IMR-90 (cell line): Measurements from ENCODE around the gene CALR. TPM values are rescaled to one million over a fixed set of nuclear protein-coding genes. Genes with fewer than 3 reads are reported as not detected.

Experiments
- ATAC-seq: fragments of 200-7000 bp; cut with Tn5 transposase; 2 replicates; pipeline ENCODE4 v1.9.1; 2020; ENCODE audit warnings: low read depth, mild to moderate bottlenecking, moderate library complexity
- BruUV-seq: library from RNA; stranded (reverse); fragments of 400-500 nt; replicated peaks from 2 replicates; lab custom pipeline; 2021; lab: Mats Ljungman, UMichigan
- CTCF ChIA-PET: fragments of 300-600 bp; formaldehyde crosslinking; extraction: SDS; loops from one replicate; lab custom pipeline; 2021; ENCODE audit warnings: antibody characterized with exemption; lab: Yijun Ruan, JAX
- POLR2A ChIA-PET: fragments of 300-600 bp; sonication (Branson Sonifier 250); formaldehyde crosslinking; loops from one replicate; lab custom pipeline; 2022; ENCODE audit warnings: antibody characterized with exemption; ENCODE audit not compliant: unreplicated experiment; lab: Charles Lee
- DNase-seq: peaks from one replicate; pipeline ENCODE4 v3.0.0; 2013
- H2AFZ ChIP-seq: replicated peaks from 2 replicates; pipeline ENCODE3; 2013; ENCODE audit warnings: low read length, mild to moderate bottlenecking; ENCODE audit not compliant: poor library complexity
- H2AK5ac ChIP-seq: 2 replicates; pipeline ENCODE4 v1.6.1; 2013; ENCODE audit warnings: low read depth, low read length, inconsistent platforms
- H2AK9ac ChIP-seq: replicated peaks from 2 replicates; pipeline ENCODE3; 2013; ENCODE audit warnings: mild to moderate bottlenecking, low read depth, low read length, moderate library complexity; ENCODE audit not compliant: poor library complexity
- H2BK120ac ChIP-seq: 2 replicates; pipeline ENCODE4 v1.6.1; 2013; ENCODE audit warnings: low read depth, low read length, inconsistent platforms
- H2BK15ac ChIP-seq: 3 replicates; pipeline ENCODE4 v1.6.1; 2013; ENCODE audit warnings: low read depth, low read length, inconsistent platforms
- H2BK20ac ChIP-seq: 2 replicates; pipeline ENCODE4 v1.6.1; 2013; ENCODE audit warnings: low read depth, mild to moderate bottlenecking, inconsistent platforms, low read length, moderate library complexity
- H2BK5ac ChIP-seq: 2 replicates; pipeline ENCODE4 v1.6.1; 2013; ENCODE audit warnings: mild to moderate bottlenecking, low read depth, low read length, inconsistent platforms; ENCODE audit not compliant: poor library complexity, severe bottlenecking
- H3K14ac ChIP-seq: replicated peaks from 2 replicates; pipeline ENCODE4 v1.6.1; 2013; ENCODE audit warnings: low read depth, low read length, inconsistent platforms
- H3K18ac ChIP-seq: 2 replicates; pipeline ENCODE4 v1.6.1; 2013; ENCODE audit warnings: low read depth, low read length, control low read depth
- H3K23ac ChIP-seq: 2 replicates; pipeline ENCODE4 v1.6.1; 2013; ENCODE audit warnings: low read depth, low read length, inconsistent platforms
- H3K27ac ChIP-seq: 2 replicates; pipeline ENCODE4 v1.5.1; 2013; ENCODE audit warnings: mild to moderate bottlenecking, control low read depth, low read length; ENCODE audit not compliant: insufficient read depth
- H3K27me3 ChIP-seq: 2 replicates; pipeline ENCODE4 v1.6.1; 2013; ENCODE audit warnings: low read length; ENCODE audit not compliant: control insufficient read depth, insufficient read depth
- H3K36me3 ChIP-seq: 2 replicates; pipeline ENCODE4 v1.6.1; 2013; ENCODE audit warnings: low read length, mixed read lengths; ENCODE audit not compliant: control insufficient read depth, insufficient read depth
- H3K4ac ChIP-seq: 2 replicates; pipeline ENCODE4 v1.6.1; 2013; ENCODE audit warnings: low read depth, low read length, inconsistent platforms
- H3K4me1 ChIP-seq: 2 replicates; pipeline ENCODE4 v1.6.1; 2013; ENCODE audit warnings: low read length, mixed read lengths; ENCODE audit not compliant: control insufficient read depth, insufficient read depth
- H3K4me2 ChIP-seq: 2 replicates; pipeline ENCODE4 v1.6.1; 2013; ENCODE audit warnings: low read depth, mild to moderate bottlenecking, control low read depth, low read length, moderate library complexity
- H3K4me3 ChIP-seq: 2 replicates; pipeline ENCODE4 v1.5.1; 2013; ENCODE audit warnings: low read depth, mild to moderate bottlenecking, control low read depth, low read length, moderate library complexity; ENCODE audit not compliant: insufficient read depth
- H3K56ac ChIP-seq: 2 replicates; pipeline ENCODE4 v1.6.1; 2013; ENCODE audit warnings: low read length, inconsistent platforms; ENCODE audit not compliant: insufficient read depth; ENCODE audit errors: extremely low read depth
- H3K79me1 ChIP-seq, 2 experiments: 2 replicates each; pipeline ENCODE4 v1.6.1; 2013; ENCODE audit warnings: low read length in 2 of 2, inconsistent platforms in 1 of 2, low read depth in 1 of 2
- H3K9ac ChIP-seq: 2 replicates; pipeline ENCODE4 v1.6.1; 2013; ENCODE audit warnings: low read depth, low read length, control low read depth
- H3K9me1 ChIP-seq: 2 replicates; pipeline ENCODE4 v1.6.1; 2013; ENCODE audit warnings: low read length, inconsistent platforms; ENCODE audit not compliant: insufficient read depth
- H3K9me3 ChIP-seq: 2 replicates; pipeline ENCODE4 v1.6.1; 2013; ENCODE audit warnings: low read length; ENCODE audit not compliant: control insufficient read depth, insufficient read depth
- H4K20me1 ChIP-seq: 2 replicates; pipeline ENCODE4 v1.6.1; 2013; ENCODE audit warnings: low read length, inconsistent platforms; ENCODE audit not compliant: insufficient read depth
- H4K5ac ChIP-seq: 2 replicates; pipeline ENCODE4 v1.6.1; 2013; ENCODE audit warnings: mild to moderate bottlenecking, low read depth, low read length, control low read depth
- H4K8ac ChIP-seq, 2 experiments: 2 replicates each; pipeline ENCODE4 v1.6.1; 2013; ENCODE audit warnings: low read depth in 2 of 2, low read length in 2 of 2, control low read depth in 1 of 2, inconsistent platforms in 1 of 2
- H4K91ac ChIP-seq: 2 replicates; pipeline ENCODE4 v1.6.1; 2013; ENCODE audit warnings: low read depth, low read length, inconsistent platforms; ENCODE audit not compliant: insufficient read depth
- CHD1 ChIP-seq: IDR thresholded peaks from 2 replicates; pipeline ENCODE4 v1.6.1; 2012; ENCODE audit warnings: low read depth, low read length, improper control_type of control experiment
- MAFK ChIP-seq: IDR thresholded peaks from 2 replicates; pipeline ENCODE4 v1.6.1; 2012; ENCODE audit warnings: low read depth, low read length, improper control_type of control experiment
- RFX5 ChIP-seq: IDR thresholded peaks from 2 replicates; pipeline ENCODE4 v1.8.0; 2012; ENCODE audit warnings: low read depth, mild to moderate bottlenecking, low read length, moderate library complexity
- WGBS, 2 experiments: methylation state at CpG; one replicate each; pipeline versions ENCODE4 v1.1.5 to v1.1.7; 2013; ENCODE audit warnings: missing lambda C conversion rate in 2 of 2; ENCODE audit not compliant: insufficient read length in 1 of 2; ENCODE audit errors: extremely low coverage in 2 of 2; 5-methylcytosine and 5-hydroxymethylcytosine counted together
- dilution Hi-C: fragments of 300-500 bp; cut with HindIII; formaldehyde crosslinking; loops from one replicate; pipeline ENCODE4 v1.14.3; 2018; ENCODE audit warnings: low sequenced_read_pairs; ENCODE audit not compliant: unreplicated experiment
- in situ Hi-C: fragments of 300-500 bp; cut with MboI; formaldehyde crosslinking; loops from 3 replicates; pipeline ENCODE4 v1.14.3; 2019; ENCODE audit warnings: low sequenced_read_pairs, inconsistent platforms, mixed read lengths
- intact Hi-C: fragments of 100-400 bp; cut with micrococcal nuclease; formaldehyde crosslinking; loops from 2 replicates; pipeline ENCODE4 v1.10.0; 2022
- polyA plus RNA-seq, 3 experiments: library from polyadenylated mRNA; depleted of rRNA; stranded (reverse); fragments of >200 nt; gene quantifications; 2 replicates each; pipeline ENCODE4 v1.2.3, GENCODE V29; 2012; ENCODE audit warnings: low replicate concordance in 1 of 3
- total RNA-seq: library from RNA; depleted of rRNA; stranded (reverse); fragments of >200 nt; gene quantifications from 2 replicates; pipeline ENCODE4 v1.2.3, GENCODE V29; 2012

CALR gene
- total and polyA plus RNA-seq, 2 of the 4 experiments (the other 2 are of a cell fraction), result 1,932 to 3,358 TPM

DNA sequence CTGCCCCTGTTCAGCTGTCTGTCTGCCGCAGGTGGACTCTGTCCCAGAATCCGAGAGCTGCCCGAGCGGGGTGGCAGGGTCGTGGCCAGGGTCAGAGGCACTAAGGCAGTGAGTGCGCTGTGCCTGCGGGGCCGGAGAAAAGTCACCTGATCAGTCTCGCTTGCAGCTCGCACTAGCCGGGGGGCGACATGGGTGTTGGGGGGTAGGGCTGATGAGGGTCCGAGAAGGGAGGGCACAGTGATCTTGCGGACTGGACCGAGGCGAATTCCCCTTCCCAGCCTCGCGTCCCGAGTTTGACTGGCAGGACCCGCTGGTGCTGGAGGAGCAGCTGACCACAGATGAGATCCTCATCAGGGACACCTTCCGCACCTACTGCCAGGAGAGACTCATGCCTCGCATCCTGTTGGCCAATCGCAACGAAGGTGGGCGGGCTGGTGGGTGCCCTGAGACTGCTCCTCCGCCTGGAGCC is 46.8 kb upstream of the CALR start:
- Histone ChIP-seq H4K8ac (peak overlapping the region in 1 of 2 experiments; percentile 72; a peak in 1 of 4 replicates), H3K27me3 (peaks cover 14% of the 10 kb centered on the region), H2AK9ac (peak overlapping the region; percentile 70), H3K79me1 (peaks cover 10 to 12% of the 10 kb centered on the region in 2 experiments; a peak in 3 of 4 replicates), H2BK15ac (no peak overlapping the region), H2BK120ac (no peak overlapping the region), H3K56ac (no peak overlapping the region), H3K9me1 (no peaks in the 10 kb centered on the region), H2BK20ac (no peak overlapping the region), H3K4ac (no peak overlapping the region), H2BK5ac (no peak overlapping the region), H3K36me3 (peaks cover 14% of the 10 kb centered on the region), H3K4me1 (peaks cover 6% of the 10 kb centered on the region), H3K14ac (no peak overlapping the region), H3K18ac (no peak overlapping the region), H3K4me2 (peak overlapping the region; percentile 94), H2AFZ (peak overlapping the region; percentile 98), H3K9ac (peak overlapping the region; percentile 44), H4K20me1 (no peaks in the 10 kb centered on the region), H4K5ac (no peak overlapping the region), H3K4me3 (peak overlapping the region; percentile 78), H2AK5ac (no peak overlapping the region), H3K27ac (peak overlapping the region; percentile 3; the same call in 1 of the 2 replicates), H4K91ac (no peak overlapping the region), H3K9me3 (no peaks in the 10 kb centered on the region), H3K23ac (no peak overlapping the region)
- no TSS peak for BruUV-seq
- in situ Hi-C loops, result no loop called here
- no peak for ATAC-seq
- 0% methylated on average over 7 of the region's 26 CpGs; no CpG with 5 or more reads in 1 of the 2 experiments for WGBS, 2 experiments
- dilution Hi-C loops, result no loop called here
- no peak for DNase-seq
- CTCF ChIA-PET, result no interaction called here
- POLR2A ChIA-PET, result no interaction called here
- no peak for TF ChIP-seq RFX5
- no peak for TF ChIP-seq MAFK
- no peak for TF ChIP-seq CHD1
- intact Hi-C loops, result loop anchor here (2.0 kb wide), 1 partner anchor 73 kb away; no protein-coding TSS in a partner anchor
